GM23338 (cell line): Measurements from ENCODE around the gene EHF. TPM values are rescaled to one million over a fixed set of nuclear protein-coding genes. Genes with fewer than 3 reads are reported as not detected.
"Not testable (repeated sequence)": the region's sequence is repeated elsewhere in the genome, so short reads cannot be mapped to it uniquely, and the experiment has no call there.

Source experiments
- ATAC-seq: fragments of 200-7000 bp; cut with Tn5 transposase; 3 replicates; pipeline ENCODE4 v1.9.1; 2020
- DNase-seq: peaks from one replicate; pipeline ENCODE4 v3.0.0-alpha.2; 2015; ENCODE audit warnings: low spot score
- H2AFZ ChIP-seq: fragments of 200-600 bp; sonication (generic); 2 replicates; pipeline ENCODE4 v1.8.0; 2016; ENCODE audit warnings: antibody characterized with exemption, mild to moderate bottlenecking, moderate library complexity
- H3F3A ChIP-seq: fragments of 200-600 bp; sonication (generic); replicated peaks from 2 replicates; pipeline ENCODE4 v1.8.0; 2017; ENCODE audit warnings: antibody characterized with exemption, mixed run types, low read depth
- H3K27ac ChIP-seq: fragments of 200-600 bp; sonication (generic); 2 replicates; pipeline ENCODE4 v1.6.1; 2016; ENCODE audit warnings: low read depth
- H3K27me3 ChIP-seq: fragments of 200-600 bp; sonication (generic); 2 replicates; pipeline ENCODE4 v1.8.0; 2016; ENCODE audit warnings: mild to moderate bottlenecking, mixed run types, moderate library complexity; ENCODE audit not compliant: insufficient read depth
- H3K36me3 ChIP-seq: fragments of 200-600 bp; sonication (generic); 2 replicates; pipeline ENCODE4 v1.8.0; 2016; ENCODE audit warnings: mild to moderate bottlenecking; ENCODE audit not compliant: insufficient read depth
- H3K4me1 ChIP-seq: fragments of 200-600 bp; sonication (generic); 2 replicates; pipeline ENCODE4 v1.8.0; 2016; ENCODE audit warnings: mild to moderate bottlenecking, moderate library complexity; ENCODE audit not compliant: insufficient read depth
- H3K4me2 ChIP-seq: fragments of 200-600 bp; sonication (generic); 2 replicates; pipeline ENCODE4 v1.7.1; 2017; ENCODE audit warnings: mixed run types
- H3K4me3 ChIP-seq: fragments of 200-600 bp; sonication (generic); 2 replicates; pipeline ENCODE4 v1.6.1; 2016; ENCODE audit warnings: mixed run types
- H3K79me2 ChIP-seq: fragments of 200-600 bp; sonication (generic); replicated peaks from 2 replicates; pipeline ENCODE4 v1.8.0; 2017; ENCODE audit warnings: mild to moderate bottlenecking; ENCODE audit not compliant: insufficient read depth
- H3K9me2 ChIP-seq: fragments of 200-600 bp; sonication (generic); 2 replicates; pipeline ENCODE4 v1.8.0; 2017; ENCODE audit not compliant: insufficient read depth
- H4K20me1 ChIP-seq: fragments of 200-600 bp; sonication (generic); replicated peaks from 2 replicates; pipeline ENCODE4 v1.8.0; 2017; ENCODE audit warnings: mild to moderate bottlenecking; ENCODE audit not compliant: insufficient read depth
- H3K27ac Mint-ChIP-seq: 2 replicates; pipeline ENCODE4 v1.8.0; 2020; ENCODE audit warnings: inconsistent platforms, mild to moderate bottlenecking, moderate library complexity, mixed read lengths
- H3K27me3 Mint-ChIP-seq: 3 replicates; pipeline ENCODE4 v1.8.0; 2022; ENCODE audit warnings: low read depth, mild to moderate bottlenecking, moderate library complexity, mixed read lengths, inconsistent platforms; ENCODE audit not compliant: insufficient read depth, poor library complexity
- H3K36me3 Mint-ChIP-seq: 3 replicates; pipeline ENCODE4 v1.8.0; 2021; ENCODE audit warnings: low read depth, mild to moderate bottlenecking, inconsistent platforms, moderate library complexity, mixed read lengths
- H3K4me1 Mint-ChIP-seq: 3 replicates; pipeline ENCODE4 v1.8.0; 2020; ENCODE audit warnings: mild to moderate bottlenecking, inconsistent platforms, mixed read lengths
- H3K4me3 Mint-ChIP-seq: 3 replicates; pipeline ENCODE4 v1.8.0; 2021; ENCODE audit warnings: moderate library complexity, mild to moderate bottlenecking, inconsistent platforms, mixed read lengths
- H3K9me3 Mint-ChIP-seq: 3 replicates; pipeline ENCODE4 v1.8.0; 2020; ENCODE audit warnings: moderate library complexity, mild to moderate bottlenecking, inconsistent platforms, mixed read lengths
- EZH2phosphoT487 ChIP-seq: fragments of 200-600 bp; sonication (generic); IDR thresholded peaks from one replicate; pipeline ENCODE4 v1.8.1; 2018; ENCODE audit warnings: antibody characterized with exemption; ENCODE audit not compliant: unreplicated experiment
- JUNB ChIP-seq: IDR thresholded peaks from one replicate; pipeline ENCODE4 v1.6.1; 2016; ENCODE audit warnings: antibody characterized with exemption; ENCODE audit not compliant: unreplicated experiment
- STAT1 ChIP-seq: IDR thresholded peaks from one replicate; pipeline ENCODE4 v1.6.1; 2016; ENCODE audit warnings: antibody characterized with exemption; ENCODE audit not compliant: unreplicated experiment
- ZNF114 ChIP-seq: fragments of 250-450 bp; sonication (Bioruptor Pico); IDR thresholded peaks from 2 replicates; pipeline ENCODE4 v1.5.0; 2020; ENCODE audit warnings: mild to moderate bottlenecking, moderate library complexity
- ZNF462 ChIP-seq: fragments of 250-450 bp; sonication (Bioruptor Pico); IDR thresholded peaks from 2 replicates; pipeline ENCODE4 v1.5.0; 2020; ENCODE audit warnings: mild to moderate bottlenecking, moderate library complexity
- polyA plus RNA-seq: library from polyadenylated mRNA; unstranded; fragments of >200 nt; fragmentation: Nextera tagmentation; extraction: Ambion mirVana; gene quantifications from 2 replicates; pipeline ENCODE4 v1.2.1, GENCODE V29; 2016
- total RNA-seq: library from RNA; depleted of rRNA; stranded (reverse); fragments of >200 nt; shearing (Covaris generic); gene quantifications from 2 replicates; pipeline ENCODE4 v1.2.3, GENCODE V29; 2014

Gene EHF
- total and polyA plus RNA-seq, 2 experiments from 2014 or later = not detected

GRCh38 chr11:34588701-34589100, 32.2 kb upstream of the EHF start:
- no peaks in the 10 kb centered on the region for H3K27me3 Mint-ChIP-seq
- H3K79me2 ChIP-seq = no peaks in the 10 kb centered on the region
- TF ChIP-seq STAT1 (no peak), JUNB (no peak), ZNF462 (CRISPR knock-in tag) (no peak), EZH2phosphoT487 (no peak), ZNF114 (no peak)
- 0 out of 3 replicates have a peak, but pooled peaks cover 2% of the 10 kb centered on the region for H3K36me3 Mint-ChIP-seq
- ATAC-seq (no peak), DNase-seq (no peak)
- peaks cover 16% of the 10 kb centered on the region for H3K9me3 Mint-ChIP-seq
- H3K4me3 ChIP-seq = no peak overlapping the region
- H3K4me1 Mint-ChIP-seq = peaks cover 8% of the 10 kb centered on the region; the same call in 2 of the 3 replicates
- no peaks in the 10 kb centered on the region for H3K27me3 ChIP-seq
- H4K20me1 ChIP-seq = no peaks in the 10 kb centered on the region
- H3K4me1 ChIP-seq = no peaks in the 10 kb centered on the region
- H3K27ac Mint-ChIP-seq = no peak overlapping the region
- H3K4me2 ChIP-seq = no peak overlapping the region
- peaks cover 4% of the 10 kb centered on the region; the same call in 1 of the 2 replicates for H3K36me3 ChIP-seq
- H3F3A ChIP-seq = no peaks in the 10 kb centered on the region
- H3K27ac ChIP-seq = no peak overlapping the region
- H3K4me3 Mint-ChIP-seq = no peak overlapping the region
- no peaks in the 10 kb centered on the region; the same call in 1 of the 2 replicates for H3K9me2 ChIP-seq
- no peak overlapping the region for H2AFZ ChIP-seq

GRCh38 chr11:34589177-34589576, 31.7 kb upstream of the EHF start:
- H3K9me3 Mint-ChIP-seq = peaks cover 20% of the 10 kb centered on the region
- H3K27me3 Mint-ChIP-seq, H3K4me2 ChIP-seq, H3K9me2 ChIP-seq, H3K36me3 Mint-ChIP-seq, H3K27ac ChIP-seq, H3F3A ChIP-seq, DNase-seq, H3K79me2 ChIP-seq, H3K4me3 ChIP-seq, H2AFZ ChIP-seq, H3K4me1 Mint-ChIP-seq, H3K27me3 ChIP-seq, H3K36me3 ChIP-seq, ATAC-seq, H3K4me3 Mint-ChIP-seq, H4K20me1 ChIP-seq, H3K27ac Mint-ChIP-seq, H3K4me1 ChIP-seq: not testable (repeated sequence)
